ENCODE results near the gene ABCA1.
"Not testable (repeated sequence)": the region's sequence is repeated elsewhere in the genome, so short reads cannot be mapped to it uniquely, and the experiment has no call there.

ABCA1 gene

GRCh38 chr9:104931256-104931655 is 3.3 kb upstream of the ABCA1 start:
- DNase-seq (ENCODE audit: low read depth), result peak; percentile 62
- no peak overlapping the region for H3K4me3 ChIP-seq (ENCODE audit: low read depth, low read length)
- TF ChIP-seq CTCF (conservative IDR thresholded peaks at IDR 0.05; ENCODE audit: low read depth, low read length), result no peak

- H3K4me3 ChIP-seq (ENCODE audit: low read depth, low read length), result peak overlapping the region; percentile 81
- DNase-seq (ENCODE audit: low read depth), result peak; percentile 61
- TF ChIP-seq CTCF (conservative IDR thresholded peaks at IDR 0.05; ENCODE audit: low read depth, low read length), result no peak
These were observed 591 bp downstream of the ABCA1 start for GRCh38 chr9:104927216-104927911.

- H3K4me3 ChIP-seq (ENCODE audit: low read depth, low read length), result no peak overlapping the region
- DNase-seq (ENCODE audit: low read depth), result no peak
- TF ChIP-seq CTCF (conservative IDR thresholded peaks at IDR 0.05; ENCODE audit: low read depth, low read length), result no peak
These were observed 4.2 kb downstream of the ABCA1 start for GRCh38 chr9:104923740-104924139.

GRCh38 chr9:104923289-104923688 is 4.7 kb downstream of the ABCA1 start:
- TF ChIP-seq CTCF (conservative IDR thresholded peaks at IDR 0.05; ENCODE audit: low read depth, low read length), result no peak
- peak; percentile 95 for DNase-seq (ENCODE audit: low read depth)
- H3K4me3 ChIP-seq (ENCODE audit: low read depth, low read length), result no peak overlapping the region

- H3K4me3 ChIP-seq (ENCODE audit: low read depth, low read length), result not testable (repeated sequence)
These were observed 5.2 kb downstream of the ABCA1 start for GRCh38 chr9:104922748-104923147.

GRCh38 chr9:104921067-104921741 is 6.8 kb downstream of the ABCA1 start:
- no peak for TF ChIP-seq CTCF (conservative IDR thresholded peaks at IDR 0.05; ENCODE audit: low read depth, low read length)

More at GRCh38 chr9:104922748-104923147, 5.2 kb downstream of the ABCA1 start:
- not testable (repeated sequence) for DNase-seq (ENCODE audit: low read depth)

GRCh38 chr9:104915753-104916152 is 12.2 kb downstream of the ABCA1 start:
- no peak overlapping the region for H3K4me3 ChIP-seq (ENCODE audit: low read depth, low read length)
- no peak for TF ChIP-seq CTCF (conservative IDR thresholded peaks at IDR 0.05; ENCODE audit: low read depth, low read length)
- no peak for DNase-seq (ENCODE audit: low read depth)

More at GRCh38 chr9:104921067-104921741, 6.8 kb downstream of the ABCA1 start:
- no peak overlapping the region for H3K4me3 ChIP-seq (ENCODE audit: low read depth, low read length)
- peak; percentile 38 for DNase-seq (ENCODE audit: low read depth)
